ENCODE measurements around the gene LILRB1.

DNA sequence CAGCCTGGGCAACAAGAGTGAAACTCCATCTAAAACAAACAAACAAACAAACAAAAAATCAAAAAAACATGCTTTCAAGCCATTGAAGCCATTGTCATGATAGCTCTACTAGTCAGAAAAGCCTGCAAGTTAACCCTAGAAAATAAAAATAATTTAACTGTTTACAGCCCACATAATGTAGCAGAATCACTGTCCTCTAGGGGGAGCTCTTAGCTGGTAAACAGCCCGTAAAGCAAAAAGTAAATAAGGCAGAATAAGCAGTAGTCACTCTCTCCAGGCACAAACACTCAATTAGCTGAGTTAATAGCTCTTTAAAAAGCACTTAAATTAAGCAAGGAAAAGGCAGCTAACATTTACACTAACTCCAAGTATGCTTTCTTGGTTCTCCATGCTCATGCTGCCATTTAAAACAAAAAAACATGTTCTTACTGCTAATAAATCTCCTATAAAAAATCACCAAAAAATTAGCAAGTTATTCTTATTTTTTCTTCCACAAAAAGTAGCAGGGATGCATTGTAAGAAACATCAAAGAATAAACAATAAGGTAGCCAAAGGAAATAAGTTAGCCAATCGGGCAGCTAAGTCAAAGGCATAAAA, 43.8 kb downstream of the LILRB1 start:
- TF ChIP-seq, protein P1, sequence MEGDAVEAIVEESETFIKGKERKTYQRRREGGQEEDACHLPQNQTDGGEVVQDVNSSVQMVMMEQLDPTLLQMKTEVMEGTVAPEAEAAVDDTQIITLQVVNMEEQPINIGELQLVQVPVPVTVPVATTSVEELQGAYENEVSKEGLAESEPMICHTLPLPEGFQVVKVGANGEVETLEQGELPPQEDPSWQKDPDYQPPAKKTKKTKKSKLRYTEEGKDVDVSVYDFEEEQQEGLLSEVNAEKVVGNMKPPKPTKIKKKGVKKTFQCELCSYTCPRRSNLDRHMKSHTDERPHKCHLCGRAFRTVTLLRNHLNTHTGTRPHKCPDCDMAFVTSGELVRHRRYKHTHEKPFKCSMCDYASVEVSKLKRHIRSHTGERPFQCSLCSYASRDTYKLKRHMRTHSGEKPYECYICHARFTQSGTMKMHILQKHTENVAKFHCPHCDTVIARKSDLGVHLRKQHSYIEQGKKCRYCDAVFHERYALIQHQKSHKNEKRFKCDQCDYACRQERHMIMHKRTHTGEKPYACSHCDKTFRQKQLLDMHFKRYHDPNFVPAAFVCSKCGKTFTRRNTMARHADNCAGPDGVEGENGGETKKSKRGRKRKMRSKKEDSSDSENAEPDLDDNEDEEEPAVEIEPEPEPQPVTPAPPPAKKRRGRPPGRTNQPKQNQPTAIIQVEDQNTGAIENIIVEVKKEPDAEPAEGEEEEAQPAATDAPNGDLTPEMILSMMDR (conservative IDR thresholded peaks at IDR 0.05): peak; percentile 92
- TF ChIP-seq EZH2 (IDR thresholded peaks at IDR 0.05; ENCODE audit: low read depth): no peak

Data from PC-9 (cell line).